HEK293 (cell line): ENCODE data around the gene IRF7.

Experiments used
- CTCF ChIA-PET: fragments of 350-600 bp; formaldehyde crosslinking; extraction: SDS; loops from one replicate; lab custom pipeline; 2021; ENCODE audit warnings: antibody characterized with exemption; lab: Yijun Ruan, JAX
- POLR2A ChIA-PET: fragments of 300-600 bp; formaldehyde crosslinking; extraction: SDS; loops from one replicate; lab custom pipeline; 2020; ENCODE audit warnings: antibody characterized with exemption, inconsistent platforms; lab: Yijun Ruan, JAX
- H3K27ac ChIP-seq: fragments of 200-500 bp; sonication (Bioruptor generic); 2 replicates; pipeline ENCODE4 v1.5.1; 2014; ENCODE audit warnings: low read depth, low read length, control low read depth, inconsistent platforms; ENCODE audit errors: extremely low read depth
- H3K36me3 ChIP-seq, 2 experiments: fragments of 200-500 bp in 1 of 2; sonication (Bioruptor generic) in 1 of 2; 1 replicate in 1 of 2; 2 replicates in 1 of 2; pipeline ENCODE4 v1.5.1; 2014 to 2017; ENCODE audit warnings: inconsistent platforms in 2 of 2, low read length in 2 of 2; ENCODE audit not compliant: control insufficient read depth in 2 of 2, insufficient read depth in 1 of 2
- H3K4me1 ChIP-seq: fragments of 200-500 bp; sonication (Bioruptor generic); 2 replicates; pipeline ENCODE4 v1.5.1; 2014; ENCODE audit warnings: mild to moderate bottlenecking, low read length, inconsistent platforms; ENCODE audit not compliant: control insufficient read depth, insufficient read depth
- H3K4me3 ChIP-seq: 2 replicates; pipeline ENCODE4 v1.5.1; 2011; ENCODE audit warnings: low read depth, mild to moderate bottlenecking, control low read depth, low read length, moderate library complexity
- H3K9me3 ChIP-seq: fragments of 200-500 bp; sonication (Bioruptor generic); 2 replicates; pipeline ENCODE4 v1.5.1; 2014; ENCODE audit warnings: low read depth, low read length, inconsistent platforms; ENCODE audit not compliant: control insufficient read depth, insufficient read depth
- EGR2 ChIP-seq: fragments of 450-650 bp; formaldehyde crosslinking; IDR thresholded peaks from 2 replicates; pipeline ENCODE4 v1.5.1; 2016; ENCODE audit warnings: low read depth, missing biosample characterization, missing genetic modification characterization
- GLI2 ChIP-seq: fragments of 450-650 bp; formaldehyde crosslinking; IDR thresholded peaks from 2 replicates; pipeline ENCODE4; 2017; ENCODE audit warnings: missing biosample characterization, missing genetic modification characterization, low read depth, borderline replicate concordance
- HIC1 ChIP-seq: fragments of 450-650 bp; formaldehyde crosslinking; IDR thresholded peaks from 2 replicates; pipeline ENCODE4 v1.5.1; 2016; ENCODE audit warnings: missing biosample characterization, missing genetic modification characterization
- HOXC10 ChIP-seq: sonication (generic); formaldehyde crosslinking; IDR thresholded peaks from 2 replicates; pipeline ENCODE4 v1.8.1; 2023; ENCODE audit warnings: mild to moderate bottlenecking, missing genetic modification reagents
- KLF1 ChIP-seq: fragments of 450-650 bp; formaldehyde crosslinking; IDR thresholded peaks from 2 replicates; pipeline ENCODE4 v1.5.1; 2016; ENCODE audit warnings: missing biosample characterization, missing genetic modification characterization
- SP2 ChIP-seq: fragments of 450-650 bp; formaldehyde crosslinking; IDR thresholded peaks from 2 replicates; pipeline ENCODE4 v1.5.1; 2016; ENCODE audit warnings: missing biosample characterization, missing genetic modification characterization
- YY1 ChIP-seq: fragments of 450-650 bp; formaldehyde crosslinking; IDR thresholded peaks from 2 replicates; pipeline ENCODE4 v1.5.1; 2018; ENCODE audit warnings: missing biosample characterization, missing genetic modification characterization
- ZBTB49 ChIP-seq: fragments of 450-650 bp; formaldehyde crosslinking; IDR thresholded peaks from 2 replicates; pipeline ENCODE4 v1.5.1; 2016; ENCODE audit warnings: missing biosample characterization, missing genetic modification characterization, low read depth
- ZFHX2 ChIP-seq: fragments of 450-650 bp; formaldehyde crosslinking; conservative IDR thresholded peaks from 2 replicates; pipeline ENCODE4 v1.5.1; 2016; ENCODE audit warnings: missing biosample characterization, missing genetic modification characterization
- ZFP3 ChIP-seq: fragments of 450-650 bp; formaldehyde crosslinking; IDR thresholded peaks from 2 replicates; pipeline ENCODE4 v1.5.1; 2016; ENCODE audit warnings: low read depth, missing biosample characterization, missing genetic modification characterization
- ZIC2 ChIP-seq: fragments of 450-650 bp; formaldehyde crosslinking; IDR thresholded peaks from 2 replicates; pipeline ENCODE4 v1.5.1; 2016; ENCODE audit warnings: missing biosample characterization, missing genetic modification characterization
- ZNF10 ChIP-seq: fragments of 450-650 bp; formaldehyde crosslinking; IDR thresholded peaks from 2 replicates; pipeline ENCODE4 v1.5.1; 2017; ENCODE audit warnings: missing biosample characterization, missing genetic modification characterization
- ZNF155 ChIP-seq: fragments of 450-650 bp; formaldehyde crosslinking; IDR thresholded peaks from 2 replicates; pipeline ENCODE4 v1.5.1; 2016; ENCODE audit warnings: missing biosample characterization, missing genetic modification characterization
- ZNF175 ChIP-seq: fragments of 450-650 bp; formaldehyde crosslinking; IDR thresholded peaks from 2 replicates; pipeline ENCODE4 v1.5.1; 2016; ENCODE audit warnings: missing biosample characterization, missing genetic modification characterization
- ZNF24 ChIP-seq: fragments of 450-650 bp; formaldehyde crosslinking; IDR thresholded peaks from 2 replicates; pipeline ENCODE4 v1.5.1; 2016; ENCODE audit warnings: missing biosample characterization, missing genetic modification characterization
- ZNF311 ChIP-seq: fragments of 450-650 bp; formaldehyde crosslinking; IDR thresholded peaks from 2 replicates; pipeline ENCODE4 v1.5.1; 2017; ENCODE audit warnings: missing biosample characterization, missing genetic modification characterization, borderline replicate concordance
- ZNF426 ChIP-seq: fragments of 450-650 bp; formaldehyde crosslinking; IDR thresholded peaks from 2 replicates; pipeline ENCODE4 v1.5.1; 2017; ENCODE audit warnings: missing biosample characterization, missing genetic modification characterization, mild to moderate bottlenecking, inconsistent platforms, moderate library complexity
- ZNF530 ChIP-seq: fragments of 450-650 bp; formaldehyde crosslinking; IDR thresholded peaks from 2 replicates; pipeline ENCODE4 v1.5.1; 2016; ENCODE audit warnings: low read depth, missing biosample characterization, missing genetic modification characterization
- ZNF571 ChIP-seq: fragments of 450-650 bp; formaldehyde crosslinking; IDR thresholded peaks from 2 replicates; pipeline ENCODE4 v1.5.0; 2017; ENCODE audit warnings: missing biosample characterization, missing genetic modification characterization
- ZNF658 ChIP-seq: fragments of 450-650 bp; formaldehyde crosslinking; IDR thresholded peaks from 2 replicates; pipeline ENCODE4; 2016; ENCODE audit warnings: missing biosample characterization, missing genetic modification characterization
- ZNF768 ChIP-seq: fragments of 450-650 bp; formaldehyde crosslinking; IDR thresholded peaks from 2 replicates; pipeline ENCODE4 v1.5.1; 2018; ENCODE audit warnings: missing biosample characterization, mild to moderate bottlenecking, missing genetic modification characterization
- ZNF837 ChIP-seq: fragments of 450-650 bp; formaldehyde crosslinking; IDR thresholded peaks from 2 replicates; pipeline ENCODE4 v1.5.1; 2016; ENCODE audit warnings: missing biosample characterization, missing genetic modification characterization

The IRF7 gene

GRCh38 chr11:563812-564578 lies 51.8 kb downstream of the IRF7 start:
- TF ChIP-seq ZNF311 (tag by site-specific recombination): no peak
- TF ChIP-seq SP2: peak; percentile 14; the same call in 1 of the 2 replicates
- no peak for TF ChIP-seq ZFP3 (tag by site-specific recombination)
- TF ChIP-seq ZNF530 (tag by site-specific recombination): no peak
- TF ChIP-seq YY1 (tag by site-specific recombination): no peak
- TF ChIP-seq KLF1 (tag by site-specific recombination): peak; percentile 34; the same call in 1 of the 2 replicates
- TF ChIP-seq ZIC2 (tag by site-specific recombination): peak; percentile 92
- TF ChIP-seq ZNF658 (tag by site-specific recombination): no peak
- no peak for TF ChIP-seq ZNF10 (tag by site-specific recombination)
- no peak for TF ChIP-seq ZNF175 (tag by site-specific recombination)
- no peak for TF ChIP-seq HIC1 (tag by site-specific recombination)
- TF ChIP-seq HOXC10 (CRISPR knock-in tag): no peak
- no peak for TF ChIP-seq ZNF768 (tag by site-specific recombination)
- TF ChIP-seq ZNF155 (tag by site-specific recombination): no peak
- no peak for TF ChIP-seq ZNF837
- no peak for TF ChIP-seq ZNF24 (tag by site-specific recombination)
- TF ChIP-seq GLI2 (tag by site-specific recombination): no peak
- no peak for TF ChIP-seq ZNF571 (tag by site-specific recombination)
- no peak for TF ChIP-seq ZBTB49 (tag by site-specific recombination)
- no peak for TF ChIP-seq ZNF426
- peak; percentile 89 for TF ChIP-seq EGR2
- peak; percentile 87 for TF ChIP-seq ZFHX2 (tag by site-specific recombination)
- ChIA-PET CTCF (interaction anchor here (0.7 to 2.4 kb wide), 3 partner anchors 9 to 48 kb away, joined by 3 to 11 read pairs (median 3); no protein-coding TSS in a partner anchor), POLR2A (interaction anchor here (0.6 to 4.5 kb wide), 5 partner anchors 9 to 36 kb away, joined by 3 to 28 read pairs (median 3); partner anchors contain the start of gene PHRF1)
- H3K4me1 ChIP-seq: no peaks in the 10 kb centered on the region
- no peak overlapping the region for H3K27ac ChIP-seq
- no peak overlapping the region for H3K4me3 ChIP-seq
- H3K9me3 ChIP-seq: no peaks in the 10 kb centered on the region
- H3K36me3 ChIP-seq: peaks cover 0 to 26% of the 10 kb centered on the region in 2 experiments; a peak in 1 of 3 replicates
